NCI-H1092 treated with DMSO at 0.1 percent for 48 hours (cell line): ENCODE results near the gene CDH26.
"Not testable (repeated sequence)": the region's sequence is repeated elsewhere in the genome, so short reads cannot be mapped to it uniquely, and the experiment has no call there.

Experiments used
- DNase-seq: peaks from one replicate; lab custom pipeline; 2025; lab: John Stamatoyannopoulos, UW

CDH26 gene

GRCh38 chr20:59940956-59941294 is 17.3 kb upstream of the CDH26 start:
- DNase-seq = peak; percentile 80

- DNase-seq = no peak
Observed at GRCh38 chr20:59942245-59942644, 16.0 kb upstream of the CDH26 start.

GRCh38 chr20:59944726-59945125 is 13.5 kb upstream of the CDH26 start:
- DNase-seq = no peak

GRCh38 chr20:59945175-59945574 is 13.0 kb upstream of the CDH26 start:
- no peak for DNase-seq

- DNase-seq = no peak
Observed at GRCh38 chr20:59945731-59946130, 12.5 kb upstream of the CDH26 start.

GRCh38 chr20:59947376-59947775 is 10.8 kb upstream of the CDH26 start:
- no peak for DNase-seq

- no peak for DNase-seq
Observed at GRCh38 chr20:59948212-59948611, 10.0 kb upstream of the CDH26 start.

- DNase-seq = peak; percentile 60
Observed at GRCh38 chr20:59948828-59949720, 9.1 kb upstream of the CDH26 start.

GRCh38 chr20:59949911-59950310 is 8.3 kb upstream of the CDH26 start:
- DNase-seq = no peak

- no peak for DNase-seq
Observed at GRCh38 chr20:59954718-59955117, 3.5 kb upstream of the CDH26 start.

- DNase-seq = no peak
Observed at GRCh38 chr20:59955131-59955796, 3.0 kb upstream of the CDH26 start.

- DNase-seq = not testable (repeated sequence)
Observed at GRCh38 chr20:59957568-59957967, 655 bp upstream of the CDH26 start.

- DNase-seq = no peak
Observed at GRCh38 chr20:59958626-59959025, 403 bp downstream of the CDH26 start.

GRCh38 chr20:59961423-59961822 is 3.2 kb downstream of the CDH26 start:
- no peak for DNase-seq

- no peak for DNase-seq
Observed at GRCh38 chr20:59962155-59962554, 3.9 kb downstream of the CDH26 start.

- DNase-seq = no peak
Observed at GRCh38 chr20:59966428-59966827, 8.2 kb downstream of the CDH26 start.

- no peak for DNase-seq
Observed at GRCh38 chr20:59971428-59971827, 13.2 kb downstream of the CDH26 start.

- no peak for DNase-seq
Observed at GRCh38 chr20:59972037-59972801, 14.0 kb downstream of the CDH26 start.

- DNase-seq = no peak
Observed at GRCh38 chr20:59976156-59976782, 18.0 kb downstream of the CDH26 start.

GRCh38 chr20:59977086-59977485 is 18.9 kb downstream of the CDH26 start:
- DNase-seq = no peak

GRCh38 chr20:59983076-59983475 is 24.9 kb downstream of the CDH26 start:
- DNase-seq = no peak

GRCh38 chr20:59984541-59984940 is 26.3 kb downstream of the CDH26 start:
- no peak for DNase-seq
